ENCODE data around the gene CRISP3.

The CRISP3 gene

GRCh38 chr6:49692534-49692933 lies 51.7 kb downstream of the CRISP3 start:
- DNase-seq (ENCODE audit: low read depth, low spot score), result no peak

Data from astrocyte of the hippocampus (primary cell).